ENCODE data around the gene ARID5B.

ARID5B gene

DNA sequence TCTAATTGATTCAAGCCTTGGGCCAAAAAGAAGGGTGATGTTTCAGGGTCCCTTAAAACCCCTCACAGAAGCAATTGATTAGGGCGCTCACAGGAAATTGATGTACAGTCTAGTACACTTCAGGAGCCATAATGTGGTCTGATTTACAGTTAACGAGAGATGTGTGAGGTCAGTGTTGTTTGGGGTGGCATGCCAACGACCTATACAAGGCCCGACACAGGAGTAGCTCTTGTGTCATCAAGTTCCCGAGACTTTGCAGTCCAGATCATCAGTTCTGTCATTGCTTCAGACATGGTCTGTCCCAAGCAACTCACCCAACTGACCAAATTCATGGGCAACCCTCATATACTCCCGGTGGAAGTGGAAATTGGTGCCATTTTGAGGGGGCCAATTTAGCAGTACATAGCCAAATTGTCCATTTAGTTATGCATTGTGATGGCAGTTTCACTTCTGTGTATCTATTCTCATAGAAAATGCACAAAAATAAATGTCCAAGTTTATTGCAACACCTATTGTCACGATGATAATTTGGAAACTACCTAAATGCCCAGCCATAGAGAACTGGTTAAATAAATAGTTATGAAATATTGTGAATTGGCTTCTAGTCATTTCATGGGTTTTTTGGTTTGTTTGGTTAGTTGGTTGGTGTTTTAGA is 18.0 kb upstream of the ARID5B start:
- no peak for DNase-seq

- no peak for DNase-seq
Measured at GRCh38 chr10:61887772-61888171, 13.7 kb upstream of the ARID5B start.

DNA sequence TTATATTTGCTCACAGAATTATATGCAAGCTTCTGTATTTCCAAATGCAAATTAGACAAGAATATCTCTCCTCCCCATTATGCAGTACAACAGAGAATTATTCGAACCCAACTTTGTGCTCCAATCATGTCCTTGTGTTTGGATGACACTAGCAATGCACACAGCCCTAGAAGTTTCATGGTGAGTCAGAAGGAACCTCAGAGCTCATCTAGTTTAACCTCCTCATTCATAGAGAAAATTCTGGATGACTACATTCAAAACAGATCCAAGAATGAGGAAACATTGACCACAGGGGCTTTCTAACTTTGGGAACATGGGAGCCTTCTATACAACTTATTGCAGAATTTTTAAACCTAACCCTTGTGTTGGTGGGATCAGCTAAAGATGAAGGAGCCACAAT is 12.8 kb upstream of the ARID5B start:
- no peak for DNase-seq

GRCh38 chr10:61890430-61890829 is 11.1 kb upstream of the ARID5B start:
- no peak for DNase-seq

DNA sequence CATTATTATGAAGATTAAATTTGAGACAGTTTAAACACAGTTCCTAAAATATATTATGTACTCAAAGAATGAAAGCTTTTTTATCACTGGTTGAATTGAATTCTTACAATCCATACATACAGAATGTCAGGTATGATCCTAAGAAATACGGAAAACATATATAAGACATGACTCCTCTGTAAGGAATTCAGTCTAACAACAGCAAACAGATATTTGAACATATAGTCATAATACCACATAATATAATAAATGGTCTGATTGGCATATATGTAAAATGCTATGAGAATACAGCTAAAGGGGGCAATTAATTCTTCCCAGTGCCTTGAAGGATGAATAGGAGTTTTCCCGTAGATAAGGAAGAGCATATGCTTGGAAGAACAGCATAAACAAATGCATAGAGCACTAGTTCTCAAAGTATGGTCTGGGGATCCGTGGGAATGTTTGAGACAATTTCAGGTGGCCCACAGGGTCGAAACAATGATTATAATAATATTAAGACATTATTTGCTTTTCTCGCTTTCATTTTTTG is 10.6 kb upstream of the ARID5B start:
- DNase-seq = no peak

GRCh38 chr10:61891906-61892585 is 9.5 kb upstream of the ARID5B start:
- DNase-seq = no peak

GRCh38 chr10:61892961-61893360 is 8.5 kb upstream of the ARID5B start:
- DNase-seq = no peak

GRCh38 chr10:61894133-61894532 is 7.4 kb upstream of the ARID5B start:
- no peak for DNase-seq

DNA sequence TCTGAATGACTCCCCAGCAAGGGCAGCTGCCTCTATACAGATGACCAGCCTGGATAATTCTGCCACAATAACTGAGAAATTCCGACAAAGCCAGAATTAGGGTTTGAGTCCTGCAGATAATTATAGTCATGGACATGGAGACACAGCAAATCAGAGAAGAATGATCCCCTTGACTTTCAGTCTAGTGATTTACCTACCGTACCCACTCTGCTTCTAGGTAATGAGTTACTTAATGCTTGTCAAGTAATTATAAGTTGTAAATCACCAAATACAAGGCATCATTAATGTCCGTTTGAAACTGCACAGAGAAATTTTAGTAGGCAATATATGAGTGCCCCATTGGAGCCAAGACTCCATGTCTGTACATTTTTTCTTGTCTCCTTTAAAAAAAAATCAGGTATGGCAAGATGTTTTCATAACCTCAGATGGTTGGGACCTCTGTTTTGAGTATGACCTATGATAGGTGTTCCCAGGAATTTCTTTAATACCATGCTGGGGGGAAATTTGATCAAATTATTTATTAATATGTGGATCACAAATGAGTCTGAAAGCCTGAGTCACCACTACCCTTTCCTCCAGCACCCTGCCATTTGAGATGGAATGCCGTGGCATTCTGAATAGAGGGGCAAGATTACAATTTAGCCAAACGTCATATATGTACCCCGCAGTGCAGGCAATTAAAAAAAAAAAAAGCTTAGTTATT is 5.5 kb upstream of the ARID5B start:
- DNase-seq = no peak

- no peak for DNase-seq
Measured at GRCh38 chr10:61896854-61897661, 4.4 kb upstream of the ARID5B start.

DNA sequence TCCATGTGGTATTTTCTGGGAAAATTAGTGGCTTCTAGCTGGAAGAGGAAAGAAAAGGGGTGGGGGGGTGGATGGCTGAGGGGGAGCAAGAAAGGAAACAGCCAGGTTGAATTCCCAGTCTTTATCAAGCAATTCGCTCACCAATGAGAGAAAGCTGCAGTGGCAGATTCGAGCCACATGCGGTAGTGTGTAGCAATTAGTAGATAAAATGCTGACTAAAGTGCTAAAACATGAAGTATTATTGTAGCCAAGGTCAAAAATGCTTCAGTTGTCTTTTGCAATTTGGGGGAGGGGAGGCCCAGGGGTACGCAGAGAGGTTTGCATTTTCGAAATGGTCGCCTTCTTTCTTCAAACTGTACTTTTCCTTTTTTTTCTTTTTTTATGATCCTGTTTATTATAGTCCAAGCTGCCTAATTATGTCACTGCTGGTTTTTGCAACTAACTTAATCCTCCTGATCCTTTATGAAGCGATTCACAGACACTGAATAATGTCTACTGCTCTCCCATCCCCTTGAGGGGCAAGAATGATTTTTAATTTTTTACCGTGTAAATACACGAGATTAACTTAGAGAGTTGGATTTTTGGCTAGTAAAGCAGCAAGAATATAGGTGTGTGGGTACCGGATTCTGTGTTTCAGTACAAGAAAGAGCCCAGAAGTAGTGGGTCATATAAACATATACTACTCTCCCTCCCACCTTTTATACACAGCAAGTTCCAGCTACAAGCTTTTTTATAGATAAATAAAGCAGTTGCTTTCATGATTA is 3.6 kb upstream of the ARID5B start:
- no peak for DNase-seq

- DNase-seq = no peak
Measured at GRCh38 chr10:61898435-61898778, 3.1 kb upstream of the ARID5B start.

GRCh38 chr10:61899069-61899531 is 2.4 kb upstream of the ARID5B start:
- peak; percentile 76 for DNase-seq

GRCh38 chr10:61899663-61899996 is 1.9 kb upstream of the ARID5B start:
- DNase-seq = no peak

DNA sequence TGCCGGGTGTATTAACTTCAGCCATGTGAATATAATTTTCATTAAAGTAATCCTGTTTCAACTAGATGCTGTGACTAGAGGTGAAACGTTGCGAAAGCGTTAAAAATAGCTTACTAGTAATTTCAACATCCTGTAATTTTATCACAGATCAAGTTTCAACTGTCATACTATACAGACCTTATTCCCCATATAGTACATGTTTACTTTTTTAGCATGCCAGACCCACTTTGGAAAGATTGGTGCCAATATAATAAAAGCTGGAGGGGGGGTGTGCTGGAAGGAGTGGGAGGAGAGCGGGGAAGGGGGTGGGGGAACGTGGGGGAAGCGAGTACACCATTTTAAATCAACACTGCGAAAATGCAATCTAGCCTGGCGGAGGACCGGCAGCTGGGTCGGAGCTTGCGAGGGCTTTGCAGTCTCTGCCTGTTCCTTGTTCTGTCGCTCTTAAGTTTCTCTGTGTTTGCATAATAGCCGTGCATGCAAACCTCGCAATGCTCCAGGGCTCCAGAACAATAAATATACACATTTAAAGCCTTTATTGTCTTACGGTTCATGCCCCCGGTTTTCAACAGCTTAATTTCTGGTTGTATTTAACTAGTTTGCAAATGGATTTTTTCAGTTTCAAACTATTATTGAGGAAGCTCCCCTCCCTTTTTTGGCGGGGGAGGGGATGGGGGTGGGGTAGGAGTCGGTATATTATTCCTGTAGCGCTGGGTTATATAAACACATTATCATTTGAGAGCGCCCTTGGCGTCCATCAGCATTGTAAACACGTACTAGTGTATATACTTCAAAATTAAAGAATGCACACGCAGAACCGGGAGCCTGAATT is 1.3 kb upstream of the ARID5B start:
- DNase-seq = no peak

GRCh38 chr10:61901829-61902444 is 438 bp downstream of the ARID5B start:
- DNase-seq = no peak

GRCh38 chr10:61902445-61903220 is 1.1 kb downstream of the ARID5B start:
- DNase-seq = no peak

- DNase-seq = no peak
Measured at GRCh38 chr10:61903221-61903927, 1.9 kb downstream of the ARID5B start.

DNA sequence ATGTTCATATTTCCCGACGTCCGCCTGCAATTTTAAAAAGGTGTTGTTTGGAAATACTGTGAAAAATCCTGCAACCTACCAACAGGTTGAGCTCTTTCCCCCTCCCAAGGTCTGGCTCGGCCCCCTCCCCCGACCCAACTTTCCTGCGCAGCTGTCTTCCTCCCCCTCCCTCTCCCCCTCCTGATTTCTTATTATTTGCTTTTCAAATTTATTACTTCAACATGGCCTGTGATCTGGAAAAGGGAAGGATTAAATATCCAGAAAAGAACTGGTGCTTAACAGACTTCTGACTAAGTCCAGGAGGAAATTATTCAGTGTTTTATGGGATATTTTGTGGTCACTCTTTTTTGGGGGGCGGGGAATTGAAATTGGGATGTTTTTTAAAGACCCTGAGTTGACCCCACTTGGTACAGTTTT is 2.4 kb downstream of the ARID5B start:
- no peak for DNase-seq
